Smooth muscle cell (in vitro differentiated cells): ENCODE results near the gene ZBTB46. TPM values are rescaled to one million over a fixed set of nuclear protein-coding genes. Genes with fewer than 3 reads are reported as not detected.

Source experiments
- DNase-seq: peaks from one replicate; lab custom pipeline; 2025; ENCODE audit not compliant: unreplicated experiment; lab: John Stamatoyannopoulos, UW
- H2AFZ ChIP-seq: fragments of 200-600 bp; sonication (generic); 2 replicates; pipeline ENCODE4 v1.6.0; 2016; ENCODE audit warnings: antibody characterized with exemption, low read depth, mild to moderate bottlenecking
- H3F3A ChIP-seq: fragments of 200-600 bp; sonication (generic); 2 replicates; pipeline ENCODE4 v1.6.0; 2017; ENCODE audit warnings: antibody characterized with exemption, low read depth
- H3K27ac ChIP-seq: fragments of 200-600 bp; sonication (generic); 2 replicates; pipeline ENCODE4 v1.5.1; 2016; ENCODE audit warnings: low read depth, mild to moderate bottlenecking
- H3K27me3 ChIP-seq: fragments of 200-600 bp; sonication (generic); 2 replicates; pipeline ENCODE4 v1.6.1; 2016; ENCODE audit warnings: low read depth, mild to moderate bottlenecking
- H3K36me3 ChIP-seq: fragments of 200-600 bp; sonication (generic); 2 replicates; pipeline ENCODE4 v1.5.1; 2016; ENCODE audit warnings: low read depth
- H3K4me1 ChIP-seq: fragments of 200-600 bp; sonication (generic); 2 replicates; pipeline ENCODE4 v1.5.1; 2016; ENCODE audit warnings: low read depth
- H3K4me2 ChIP-seq: fragments of 200-600 bp; sonication (generic); 2 replicates; pipeline ENCODE4 v1.6.0; 2016; ENCODE audit warnings: mild to moderate bottlenecking
- H3K4me3 ChIP-seq: fragments of 200-600 bp; sonication (generic); 2 replicates; pipeline ENCODE4 v1.5.1; 2016; ENCODE audit warnings: mild to moderate bottlenecking
- H3K79me2 ChIP-seq: fragments of 200-600 bp; sonication (generic); 2 replicates; pipeline ENCODE4 v1.6.0; 2016; ENCODE audit warnings: low read depth, mild to moderate bottlenecking
- H3K9ac ChIP-seq: fragments of 200-600 bp; sonication (generic); 2 replicates; pipeline ENCODE4 v1.6.0; 2016; ENCODE audit warnings: low read depth
- H3K9me3 ChIP-seq: fragments of 200-600 bp; sonication (generic); replicated peaks from 2 replicates; pipeline ENCODE4 v1.5.1; 2016; ENCODE audit warnings: low read depth
- H4K20me1 ChIP-seq: fragments of 200-600 bp; sonication (generic); 2 replicates; pipeline ENCODE4 v1.6.0; 2016; ENCODE audit warnings: low read depth
- CTCF ChIP-seq: fragments of 200-600 bp; sonication (generic); IDR thresholded peaks from 2 replicates; pipeline ENCODE4 v1.5.1; 2017; ENCODE audit warnings: borderline replicate concordance, mild to moderate bottlenecking, antibody characterized with exemption; ENCODE audit not compliant: insufficient read depth, poor library complexity, severe bottlenecking
- WGBS: methylation state at CpG from one replicate; pipeline ENCODE4 v1.1.7; 2016; ENCODE audit warnings: low lambda C conversion rate; 5-methylcytosine and 5-hydroxymethylcytosine counted together
- polyA plus RNA-seq: library from polyadenylated mRNA; unstranded; fragments of >200 nt; fragmentation: Nextera tagmentation; extraction: Ambion mirVana; gene quantifications from 2 replicates; pipeline ENCODE4 v1.2.1, GENCODE V29; 2016
- total RNA-seq: library from RNA; depleted of rRNA; stranded (reverse); fragments of >200 nt; gene quantifications from 2 replicates; pipeline ENCODE4 v1.2.3, GENCODE V29; 2014

ZBTB46 gene
- total and polyA plus RNA-seq, 2 experiments from 2014 or later, result 2.3 to 2.7 TPM

- H3K4me2 ChIP-seq, result no peak overlapping the region
- no peak overlapping the region for H3K9ac ChIP-seq
- H3K79me2 ChIP-seq, result peaks cover under 1% of the 10 kb centered on the region
- no peaks in the 10 kb centered on the region for H3K9me3 ChIP-seq
- no peak overlapping the region for H3K27ac ChIP-seq
- DNase-seq, result no peak
- H3K36me3 ChIP-seq, result no peaks in the 10 kb centered on the region
- H3F3A ChIP-seq, result no peaks in the 10 kb centered on the region
- no peak overlapping the region for H3K4me3 ChIP-seq
- peaks cover 14% of the 10 kb centered on the region for H3K4me1 ChIP-seq
- H2AFZ ChIP-seq, result no peak overlapping the region
- TF ChIP-seq CTCF, result no peak
- H3K27me3 ChIP-seq, result no peaks in the 10 kb centered on the region
- WGBS, result 87% methylated on average over 17 of the region's 17 CpGs
- no peaks in the 10 kb centered on the region for H4K20me1 ChIP-seq
Observed at GRCh38 chr20:63860325-63861051, 29.4 kb upstream of the ZBTB46 start.

- 71% methylated on average over 6 of the region's 7 CpGs for WGBS
- Histone ChIP-seq H3K9ac (no peak overlapping the region), H3K4me2 (peak overlapping the region; percentile 28), H3K4me3 (no peak overlapping the region), H2AFZ (no peak overlapping the region), H4K20me1 (no peaks in the 10 kb centered on the region), H3K79me2 (no peaks in the 10 kb centered on the region), H3K27ac (no peak overlapping the region), H3F3A (no peaks in the 10 kb centered on the region), H3K27me3 (no peaks in the 10 kb centered on the region), H3K36me3 (no peaks in the 10 kb centered on the region), H3K9me3 (no peaks in the 10 kb centered on the region), H3K4me1 (peaks cover 26% of the 10 kb centered on the region)
- TF ChIP-seq CTCF, result no peak
- DNase-seq, result no peak
Observed at GRCh38 chr20:63859166-63859699, 28.2 kb upstream of the ZBTB46 start.

- no peaks in the 10 kb centered on the region for H3K36me3 ChIP-seq
- H3K27ac ChIP-seq, result no peak overlapping the region
- H3K4me3 ChIP-seq, result no peak overlapping the region
- DNase-seq, result no peak
- peak overlapping the region; percentile 28 for H3K4me2 ChIP-seq
- H3K27me3 ChIP-seq, result no peaks in the 10 kb centered on the region
- H3K79me2 ChIP-seq, result no peaks in the 10 kb centered on the region
- no peaks in the 10 kb centered on the region for H3F3A ChIP-seq
- H4K20me1 ChIP-seq, result no peaks in the 10 kb centered on the region
- 28% methylated on average over 12 of the region's 12 CpGs for WGBS
- H3K9me3 ChIP-seq, result no peaks in the 10 kb centered on the region
- H3K4me1 ChIP-seq, result peaks cover 31% of the 10 kb centered on the region
- no peak overlapping the region for H2AFZ ChIP-seq
- no peak for TF ChIP-seq CTCF
- H3K9ac ChIP-seq, result no peak overlapping the region
Observed at GRCh38 chr20:63858393-63859165, 27.5 kb upstream of the ZBTB46 start.
